Stimulated activated CD8-positive, alpha-beta memory T cell treated with anti-CD3 and anti-CD28 coated beads, Interleukin-15, amount 100 ng/mL, for 24 hours (primary cell): ENCODE measurements around the gene RSU1.
"Not testable (repeated sequence)": the region's sequence is repeated elsewhere in the genome, so short reads cannot be mapped to it uniquely, and the experiment has no call there.

Source experiments
- DNase-seq: peaks from one replicate; pipeline ENCODE4 v3.0.0-alpha.2; 2020; ENCODE audit warnings: low read depth

RSU1 gene

GRCh38 chr10:16780338-16780880 is 36.8 kb downstream of the RSU1 start:
- DNase-seq: no peak

- no peak for DNase-seq
Observed at GRCh38 chr10:16779384-16779915, 37.8 kb downstream of the RSU1 start.

GRCh38 chr10:16777473-16778370 is 39.5 kb downstream of the RSU1 start:
- no peak for DNase-seq

GRCh38 chr10:16776896-16777295 is 40.3 kb downstream of the RSU1 start:
- no peak for DNase-seq

- no peak for DNase-seq
Observed at GRCh38 chr10:16773334-16773733, 43.9 kb downstream of the RSU1 start.

- no peak for DNase-seq
Observed at GRCh38 chr10:16770670-16771069, 46.6 kb downstream of the RSU1 start.

- no peak for DNase-seq
Observed at GRCh38 chr10:16770141-16770540, 47.1 kb downstream of the RSU1 start.

- DNase-seq: no peak
Observed at GRCh38 chr10:16769331-16769730, 47.9 kb downstream of the RSU1 start.

- no peak for DNase-seq
Observed at GRCh38 chr10:16768702-16769101, 48.5 kb downstream of the RSU1 start.

GRCh38 chr10:16765509-16766375 is 51.5 kb downstream of the RSU1 start:
- DNase-seq: no peak

GRCh38 chr10:16761300-16761699 is 55.9 kb downstream of the RSU1 start:
- DNase-seq: no peak

GRCh38 chr10:16756561-16757221 is 60.5 kb downstream of the RSU1 start:
- DNase-seq: no peak

GRCh38 chr10:16754765-16755164 is 62.5 kb downstream of the RSU1 start:
- no peak for DNase-seq

GRCh38 chr10:16752849-16753248 is 64.4 kb downstream of the RSU1 start:
- not testable (repeated sequence) for DNase-seq

- no peak for DNase-seq
Observed at GRCh38 chr10:16752099-16752498, 65.1 kb downstream of the RSU1 start.

GRCh38 chr10:16751244-16751643 is 66.0 kb downstream of the RSU1 start:
- no peak for DNase-seq

GRCh38 chr10:16750461-16750860 is 66.8 kb downstream of the RSU1 start:
- DNase-seq: no peak

GRCh38 chr10:16748749-16749148 is 68.5 kb downstream of the RSU1 start:
- DNase-seq: no peak

- DNase-seq: no peak
Observed at GRCh38 chr10:16746856-16747255, 70.4 kb downstream of the RSU1 start.

- DNase-seq: no peak
Observed at GRCh38 chr10:16745061-16745460, 72.2 kb downstream of the RSU1 start.

- DNase-seq: no peak
Observed at GRCh38 chr10:16742165-16742960, 74.9 kb downstream of the RSU1 start.
